ENCODE results near the gene LRRC28. TPM values are rescaled to one million over a fixed set of nuclear protein-coding genes. Genes with fewer than 3 reads are reported as not detected.
"Not testable (repeated sequence)": the region's sequence is repeated elsewhere in the genome, so short reads cannot be mapped to it uniquely, and the experiment has no call there.

LRRC28 gene
- total RNA-seq, 1 experiment from 2014 or later, result 39.3 TPM

DNA sequence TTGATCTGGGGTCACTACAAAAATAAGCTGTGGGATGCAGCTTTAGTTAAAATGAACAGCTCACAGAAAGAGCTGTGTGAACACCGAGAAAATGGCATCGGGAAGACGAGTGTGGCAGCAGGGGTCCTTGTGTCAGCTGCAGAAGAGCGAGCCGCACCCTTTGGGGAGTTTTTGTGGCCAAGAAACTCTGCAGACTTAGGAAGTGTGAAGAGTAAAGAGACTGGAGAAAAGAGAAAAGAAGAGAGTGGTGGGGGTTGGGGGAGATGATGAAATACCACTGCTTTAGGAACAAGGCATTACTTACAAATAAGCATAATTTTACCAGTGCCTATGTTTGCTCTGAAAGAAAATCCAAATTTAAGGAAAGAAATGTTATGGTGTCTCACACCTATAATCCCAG, 147.8 kb downstream of the LRRC28 start:
- no peak for ATAC-seq
- Histone ChIP-seq H3K4me3 (ENCODE audit: low read depth in 2 of 2, low read length in 2 of 2) (no peak overlapping the region), H3K27me3 (ENCODE audit: control insufficient read depth, insufficient read depth, low read length) (no peaks in the 10 kb centered on the region), H3K9me3 (ENCODE audit: control insufficient read depth, insufficient read depth, low read depth, low read length) (no peaks in the 10 kb centered on the region), H3K36me3 (ENCODE audit: control insufficient read depth, insufficient read depth, low read length) (no peaks in the 10 kb centered on the region), H3K4me1 (ENCODE audit: control insufficient read depth, insufficient read depth, low read length) (no peaks in the 10 kb centered on the region), H3K27ac (ENCODE audit: low read length) (no peak overlapping the region)
- intact Hi-C loops (cut with micrococcal nuclease; ENCODE audit: unreplicated experiment), result no loop called here
- ChIA-PET POLR2A (no interaction called here), CTCF (interaction anchor here (0.6 kb wide), 1 partner anchor 305 kb away, joined by 3 read pairs; no protein-coding TSS in a partner anchor)
- no TSS peak for BruUV-seq (replicated peaks)
- TF ChIP-seq TCF7L2 (IDR thresholded peaks at IDR 0.05; ENCODE audit: low read depth, low read length) (no peak), CTCF (IDR thresholded peaks at IDR 0.05) (no peak), SIN3A (IDR thresholded peaks at IDR 0.05; ENCODE audit: borderline replicate concordance, insufficient read depth, low read depth, low read length) (no peak), POLR2AphosphoS5 (IDR thresholded peaks at IDR 0.05; ENCODE audit: low read depth, low read length) (no peak)
- TF ChIP-seq, protein P1, sequence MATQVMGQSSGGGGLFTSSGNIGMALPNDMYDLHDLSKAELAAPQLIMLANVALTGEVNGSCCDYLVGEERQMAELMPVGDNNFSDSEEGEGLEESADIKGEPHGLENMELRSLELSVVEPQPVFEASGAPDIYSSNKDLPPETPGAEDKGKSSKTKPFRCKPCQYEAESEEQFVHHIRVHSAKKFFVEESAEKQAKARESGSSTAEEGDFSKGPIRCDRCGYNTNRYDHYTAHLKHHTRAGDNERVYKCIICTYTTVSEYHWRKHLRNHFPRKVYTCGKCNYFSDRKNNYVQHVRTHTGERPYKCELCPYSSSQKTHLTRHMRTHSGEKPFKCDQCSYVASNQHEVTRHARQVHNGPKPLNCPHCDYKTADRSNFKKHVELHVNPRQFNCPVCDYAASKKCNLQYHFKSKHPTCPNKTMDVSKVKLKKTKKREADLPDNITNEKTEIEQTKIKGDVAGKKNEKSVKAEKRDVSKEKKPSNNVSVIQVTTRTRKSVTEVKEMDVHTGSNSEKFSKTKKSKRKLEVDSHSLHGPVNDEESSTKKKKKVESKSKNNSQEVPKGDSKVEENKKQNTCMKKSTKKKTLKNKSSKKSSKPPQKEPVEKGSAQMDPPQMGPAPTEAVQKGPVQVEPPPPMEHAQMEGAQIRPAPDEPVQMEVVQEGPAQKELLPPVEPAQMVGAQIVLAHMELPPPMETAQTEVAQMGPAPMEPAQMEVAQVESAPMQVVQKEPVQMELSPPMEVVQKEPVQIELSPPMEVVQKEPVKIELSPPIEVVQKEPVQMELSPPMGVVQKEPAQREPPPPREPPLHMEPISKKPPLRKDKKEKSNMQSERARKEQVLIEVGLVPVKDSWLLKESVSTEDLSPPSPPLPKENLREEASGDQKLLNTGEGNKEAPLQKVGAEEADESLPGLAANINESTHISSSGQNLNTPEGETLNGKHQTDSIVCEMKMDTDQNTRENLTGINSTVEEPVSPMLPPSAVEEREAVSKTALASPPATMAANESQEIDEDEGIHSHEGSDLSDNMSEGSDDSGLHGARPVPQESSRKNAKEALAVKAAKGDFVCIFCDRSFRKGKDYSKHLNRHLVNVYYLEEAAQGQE (IDR thresholded peaks at IDR 0.05; ENCODE audit: insufficient read depth in 1 of 2, low read depth in 2 of 2, low read length in 1 of 2), result no peak
- no peak for DNase-seq (ENCODE audit: low read depth, low spot score)
- in situ Hi-C loops (cut with HindIII; ENCODE audit: low pct_unique_long_range_greater_than_20kb, low sequenced_read_pairs), result no loop called here

DNA sequence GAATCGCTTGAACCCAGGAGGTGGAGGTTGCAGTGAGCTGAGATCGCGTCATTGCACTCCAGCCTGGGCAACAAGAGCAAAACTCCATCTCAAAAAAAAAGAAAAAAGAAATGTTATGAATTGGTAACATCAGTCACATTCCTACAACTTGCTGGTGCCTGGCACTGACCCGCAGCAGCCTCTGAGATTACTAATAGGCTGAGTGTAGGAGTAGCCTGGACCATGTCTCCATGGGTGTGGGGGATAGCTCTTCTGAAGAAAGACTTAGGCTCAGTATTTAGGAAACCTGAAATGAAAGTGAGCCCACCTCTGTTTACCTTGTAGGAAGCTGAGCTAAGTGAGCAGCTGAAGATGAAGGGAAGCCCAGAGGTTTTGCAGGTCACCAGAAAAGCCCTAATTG, 148.3 kb downstream of the LRRC28 start:
- BruUV-seq (replicated peaks), result no TSS peak
- intact Hi-C loops (cut with micrococcal nuclease; ENCODE audit: unreplicated experiment) (loop anchor here (10.0 kb wide), 2 partner anchors 165 to 305 kb away; partner anchors contain the start of gene MEF2A), in situ Hi-C loops (cut with HindIII; ENCODE audit: low pct_unique_long_range_greater_than_20kb, low sequenced_read_pairs) (no loop called here)
- TF ChIP-seq POLR2AphosphoS5 (IDR thresholded peaks at IDR 0.05; ENCODE audit: low read depth, low read length) (no peak), CTCF (IDR thresholded peaks at IDR 0.05) (no peak), SIN3A (IDR thresholded peaks at IDR 0.05; ENCODE audit: borderline replicate concordance, insufficient read depth, low read depth, low read length) (no peak), TCF7L2 (IDR thresholded peaks at IDR 0.05; ENCODE audit: low read depth, low read length) (no peak)
- TF ChIP-seq, protein P1 (IDR thresholded peaks at IDR 0.05; ENCODE audit: insufficient read depth in 1 of 2, low read depth in 2 of 2, low read length in 1 of 2), result no peak
- no peaks in the 10 kb centered on the region for H3K4me1 ChIP-seq (ENCODE audit: control insufficient read depth, insufficient read depth, low read length)
- CTCF ChIA-PET, result no interaction called here
- no peaks in the 10 kb centered on the region for H3K9me3 ChIP-seq (ENCODE audit: control insufficient read depth, insufficient read depth, low read depth, low read length)
- no peak overlapping the region for H3K4me3 ChIP-seq (ENCODE audit: low read depth in 2 of 2, low read length in 2 of 2)
- ATAC-seq (no peak), DNase-seq (ENCODE audit: low read depth, low spot score) (no peak)
- POLR2A ChIA-PET, result no interaction called here
- no peaks in the 10 kb centered on the region for H3K27me3 ChIP-seq (ENCODE audit: control insufficient read depth, insufficient read depth, low read length)
- no peak overlapping the region for H3K27ac ChIP-seq (ENCODE audit: low read length)
- H3K36me3 ChIP-seq (ENCODE audit: control insufficient read depth, insufficient read depth, low read length), result no peaks in the 10 kb centered on the region

DNA sequence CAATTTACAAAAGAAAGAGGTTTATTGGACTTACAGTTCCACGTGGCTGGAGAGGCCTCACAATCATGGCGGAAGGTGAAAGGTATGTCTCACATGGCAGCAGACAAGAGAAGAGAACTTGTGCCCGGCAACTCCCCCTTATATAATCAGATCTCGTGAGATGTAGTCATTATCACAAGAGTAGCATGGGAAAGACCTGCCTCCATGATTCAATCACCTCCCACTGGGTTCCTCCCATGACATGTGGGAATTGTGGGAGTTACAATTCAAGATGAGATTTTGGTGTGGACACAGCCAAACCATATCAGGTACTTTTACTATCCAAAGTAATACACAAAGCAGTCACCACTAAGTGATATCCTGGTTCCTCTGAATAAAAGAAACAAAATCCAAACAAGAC, 149.9 kb downstream of the LRRC28 start:
- CTCF ChIA-PET; BruUV-seq (replicated peaks): not testable (repeated sequence)

More for the DNA sequence above, 149.9 kb downstream of the LRRC28 start:
- in situ Hi-C loops (cut with HindIII; ENCODE audit: low pct_unique_long_range_greater_than_20kb, low sequenced_read_pairs); H3K4me1 ChIP-seq (ENCODE audit: control insufficient read depth, insufficient read depth, low read length); DNase-seq (ENCODE audit: low read depth, low spot score); H3K9me3 ChIP-seq (ENCODE audit: control insufficient read depth, insufficient read depth, low read depth, low read length); H3K4me3 ChIP-seq (ENCODE audit: low read depth in 2 of 2, low read length in 2 of 2); POLR2A ChIA-PET; H3K36me3 ChIP-seq (ENCODE audit: control insufficient read depth, insufficient read depth, low read length); ATAC-seq; H3K27me3 ChIP-seq (ENCODE audit: control insufficient read depth, insufficient read depth, low read length); H3K27ac ChIP-seq (ENCODE audit: low read length): not testable (repeated sequence)
- intact Hi-C loops (cut with micrococcal nuclease; ENCODE audit: unreplicated experiment), result loop anchor here (10.0 kb wide), 2 partner anchors 164 to 304 kb away; partner anchors contain the start of gene MEF2A
